ENCODE data around the gene EEFSEC. TPM values are rescaled to one million over a fixed set of nuclear protein-coding genes. Genes with fewer than 3 reads are reported as not detected.

EEFSEC gene
- total and polyA plus RNA-seq, 12 donors, result 5.5 to 15.6 (median 10.4) TPM

- 77 to 92% (median 90%) methylated on average over 2 to 4 of the region's 4 CpGs for WGBS, 4 donors
- H3K9me3 ChIP-seq (replicated peaks in 1 of 3), result no peaks in the 10 kb centered on the region
- H3K4me1 ChIP-seq (replicated peaks in 1 of 2), result peaks cover 7 to 14% of the 10 kb centered on the region in 2 donors
- H3K4me3 ChIP-seq, result no peak overlapping the region
- DNase-seq, result peak in 3 of 7 donors; percentile 6 to 48 (median 7)
- TF ChIP-seq POLR2A (IDR thresholded peaks at IDR 0.05) (no peak), CTCF (IDR thresholded peaks at IDR 0.05) (no peak)
- H3K36me3 ChIP-seq (replicated peaks in 1 of 2), result no peaks in the 10 kb centered on the region
- H3K27ac ChIP-seq, result no peak overlapping the region
- H3K27me3 ChIP-seq, result no peaks in the 10 kb centered on the region
- intact Hi-C loops (cut with DNase I), result loop anchor here in 1 of 2 donors (10.0 kb wide), 1 partner anchor 151 kb away; no protein-coding TSS in a partner anchor
Observed at GRCh38 chr3:128326051-128326823, 173.0 kb downstream of the EEFSEC start.

- H3K27me3 ChIP-seq, result no peaks in the 10 kb centered on the region
- no peak overlapping the region for H3K4me3 ChIP-seq
- 80 to 100% (median 93%) methylated on average over 6 of the region's 6 CpGs for WGBS, 4 donors
- no peaks in the 10 kb centered on the region for H3K9me3 ChIP-seq (replicated peaks in 1 of 3)
- DNase-seq, result peak in 1 of 7 donors; percentile 7
- peaks cover 7 to 14% of the 10 kb centered on the region in 2 donors for H3K4me1 ChIP-seq (replicated peaks in 1 of 2)
- H3K36me3 ChIP-seq (replicated peaks in 1 of 2), result no peaks in the 10 kb centered on the region
- no peak for TF ChIP-seq CTCF (IDR thresholded peaks at IDR 0.05)
- TF ChIP-seq POLR2A (IDR thresholded peaks at IDR 0.05), result no peak
- H3K27ac ChIP-seq, result no peak overlapping the region
- intact Hi-C loops (cut with DNase I), result loop anchor here in 1 of 2 donors (10.0 kb wide), 1 partner anchor 153 kb away; no protein-coding TSS in a partner anchor
Observed at GRCh38 chr3:128327606-128328031, 174.3 kb downstream of the EEFSEC start.

GRCh38 chr3:128328546-128329458 lies 175.5 kb downstream of the EEFSEC start:
- no peak overlapping the region for H3K27ac ChIP-seq
- TF ChIP-seq POLR2A (IDR thresholded peaks at IDR 0.05) (no peak), CTCF (IDR thresholded peaks at IDR 0.05) (no peak)
- DNase-seq, result peak in 4 of 7 donors; percentile 4 to 30 (median 5)
- intact Hi-C loops (cut with DNase I), result loop anchor here in 1 of 2 donors (10.0 kb wide), 1 partner anchor 154 kb away; no protein-coding TSS in a partner anchor
- WGBS, 4 donors, result 93 to 97% (median 95%) methylated on average over 10 to 12 of the region's 12 CpGs
- H3K4me1 ChIP-seq (replicated peaks in 1 of 2), result peaks cover 7 to 14% of the 10 kb centered on the region in 2 donors
- H3K36me3 ChIP-seq (replicated peaks in 1 of 2), result no peaks in the 10 kb centered on the region
- H3K4me3 ChIP-seq, result no peak overlapping the region
- no peaks in the 10 kb centered on the region for H3K27me3 ChIP-seq
- no peaks in the 10 kb centered on the region for H3K9me3 ChIP-seq (replicated peaks in 1 of 3)

All from adrenal gland (tissue), 12 donors.